Thyroid gland (tissue), 4 donors: ENCODE measurements around the gene IGF2BP1.

ENCODE experiments used
- POLR2A ChIP-seq, 2 donors: fragments of 450-650 bp; IDR thresholded peaks; one replicate each; pipeline ENCODE4 v1.6.1; 2017; ENCODE audit warnings: antibody characterized with exemption in 2 of 2, mild to moderate bottlenecking in 2 of 2, moderate library complexity in 1 of 2
- TF ChIP-seq, protein P1 (sequence below), 6 experiments: fragments of 200-600 bp in 3 of 6; fragments of 450-650 bp in 3 of 6; sonication (generic) in 3 of 6; IDR thresholded peaks; one replicate each; pipeline ENCODE4 v1.5.1; 2016 to 2019; ENCODE audit warnings: antibody characterized with exemption in 6 of 6, mild to moderate bottlenecking in 2 of 6, inconsistent platforms in 1 of 6, moderate library complexity in 1 of 6

DNA sequence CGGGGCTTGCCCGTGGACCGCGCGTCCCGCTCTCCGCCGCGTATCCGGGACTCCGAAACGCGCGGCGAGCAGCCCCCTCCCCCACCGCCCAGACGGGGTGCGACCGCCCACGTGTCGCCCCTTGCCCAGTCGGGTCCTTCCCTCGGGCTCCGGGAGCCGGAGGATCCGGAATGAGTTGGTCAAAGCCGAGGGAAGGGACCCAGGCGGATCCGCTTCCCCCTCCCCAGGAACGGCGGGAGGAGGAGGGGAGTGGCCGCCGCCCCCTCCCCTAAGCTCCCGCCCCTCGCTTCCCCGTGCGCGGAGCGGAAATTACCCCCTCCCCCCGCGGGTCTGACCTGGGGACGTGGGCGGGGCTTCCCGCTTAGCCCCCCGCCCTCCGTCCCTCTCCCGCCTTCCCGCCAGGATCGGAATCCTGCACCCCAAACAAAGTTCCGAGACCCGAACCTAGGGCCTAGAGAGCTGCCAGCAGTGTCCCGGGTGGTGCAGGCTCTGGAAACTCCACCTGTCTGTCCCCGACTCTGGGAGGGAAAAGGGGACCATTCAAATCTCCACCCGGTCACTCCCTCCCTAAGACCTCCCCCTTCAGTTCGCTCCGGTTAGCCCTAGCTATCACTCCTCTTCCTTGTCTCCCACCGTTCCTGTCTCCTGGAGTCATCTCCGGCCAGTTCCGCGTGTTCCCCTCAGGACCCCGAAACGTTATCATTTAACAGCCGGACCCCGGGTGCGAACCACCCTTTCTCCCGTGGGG, 1.0 kb upstream of the IGF2BP1 start:
- TF ChIP-seq, protein P1, sequence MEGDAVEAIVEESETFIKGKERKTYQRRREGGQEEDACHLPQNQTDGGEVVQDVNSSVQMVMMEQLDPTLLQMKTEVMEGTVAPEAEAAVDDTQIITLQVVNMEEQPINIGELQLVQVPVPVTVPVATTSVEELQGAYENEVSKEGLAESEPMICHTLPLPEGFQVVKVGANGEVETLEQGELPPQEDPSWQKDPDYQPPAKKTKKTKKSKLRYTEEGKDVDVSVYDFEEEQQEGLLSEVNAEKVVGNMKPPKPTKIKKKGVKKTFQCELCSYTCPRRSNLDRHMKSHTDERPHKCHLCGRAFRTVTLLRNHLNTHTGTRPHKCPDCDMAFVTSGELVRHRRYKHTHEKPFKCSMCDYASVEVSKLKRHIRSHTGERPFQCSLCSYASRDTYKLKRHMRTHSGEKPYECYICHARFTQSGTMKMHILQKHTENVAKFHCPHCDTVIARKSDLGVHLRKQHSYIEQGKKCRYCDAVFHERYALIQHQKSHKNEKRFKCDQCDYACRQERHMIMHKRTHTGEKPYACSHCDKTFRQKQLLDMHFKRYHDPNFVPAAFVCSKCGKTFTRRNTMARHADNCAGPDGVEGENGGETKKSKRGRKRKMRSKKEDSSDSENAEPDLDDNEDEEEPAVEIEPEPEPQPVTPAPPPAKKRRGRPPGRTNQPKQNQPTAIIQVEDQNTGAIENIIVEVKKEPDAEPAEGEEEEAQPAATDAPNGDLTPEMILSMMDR (IDR thresholded peaks at IDR 0.05): no peak
- TF ChIP-seq POLR2A (IDR thresholded peaks at IDR 0.05): no peak
